Measurements from ENCODE around the gene VTI1A.

VTI1A gene

DNA sequence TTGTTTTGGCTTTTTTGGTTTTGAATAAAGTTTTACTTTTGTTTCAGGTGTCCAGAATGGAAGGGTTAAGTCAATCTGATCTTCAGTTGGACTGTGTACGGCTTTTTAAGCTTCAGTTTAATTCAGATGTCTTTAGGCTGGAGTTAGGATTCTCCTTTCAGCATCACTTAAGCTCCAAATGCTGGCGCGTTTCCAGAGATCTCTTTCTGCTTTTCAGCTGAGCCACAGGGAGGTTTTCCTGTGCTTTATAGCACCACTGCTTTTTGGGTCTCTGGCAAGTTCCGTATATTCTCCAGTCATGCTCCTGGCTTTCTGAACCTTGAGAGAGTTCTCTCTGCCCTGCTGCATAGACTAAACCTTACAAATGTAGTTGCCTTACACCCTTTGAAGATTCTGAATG lies 60.0 kb downstream of the VTI1A start:
- TF ChIP-seq ZNF501 (tag by site-specific recombination; IDR thresholded peaks at IDR 0.05), result no peak
- TF ChIP-seq, protein P1, sequence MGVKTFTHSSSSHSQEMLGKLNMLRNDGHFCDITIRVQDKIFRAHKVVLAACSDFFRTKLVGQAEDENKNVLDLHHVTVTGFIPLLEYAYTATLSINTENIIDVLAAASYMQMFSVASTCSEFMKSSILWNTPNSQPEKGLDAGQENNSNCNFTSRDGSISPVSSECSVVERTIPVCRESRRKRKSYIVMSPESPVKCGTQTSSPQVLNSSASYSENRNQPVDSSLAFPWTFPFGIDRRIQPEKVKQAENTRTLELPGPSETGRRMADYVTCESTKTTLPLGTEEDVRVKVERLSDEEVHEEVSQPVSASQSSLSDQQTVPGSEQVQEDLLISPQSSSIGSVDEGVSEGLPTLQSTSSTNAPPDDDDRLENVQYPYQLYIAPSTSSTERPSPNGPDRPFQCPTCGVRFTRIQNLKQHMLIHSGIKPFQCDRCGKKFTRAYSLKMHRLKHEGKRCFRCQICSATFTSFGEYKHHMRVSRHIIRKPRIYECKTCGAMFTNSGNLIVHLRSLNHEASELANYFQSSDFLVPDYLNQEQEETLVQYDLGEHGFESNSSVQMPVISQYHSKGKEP (tag by site-specific recombination; IDR thresholded peaks at IDR 0.05), result no peak
- TF ChIP-seq SETDB1 (IDR thresholded peaks at IDR 0.05; ENCODE audit: insufficient read length, low read length), result no peak
- TF ChIP-seq ZNF324 (tag by site-specific recombination; IDR thresholded peaks at IDR 0.05), result no peak
- TF ChIP-seq ZNF548 (tag by site-specific recombination; IDR thresholded peaks at IDR 0.05), result no peak
- TF ChIP-seq, protein P2, sequence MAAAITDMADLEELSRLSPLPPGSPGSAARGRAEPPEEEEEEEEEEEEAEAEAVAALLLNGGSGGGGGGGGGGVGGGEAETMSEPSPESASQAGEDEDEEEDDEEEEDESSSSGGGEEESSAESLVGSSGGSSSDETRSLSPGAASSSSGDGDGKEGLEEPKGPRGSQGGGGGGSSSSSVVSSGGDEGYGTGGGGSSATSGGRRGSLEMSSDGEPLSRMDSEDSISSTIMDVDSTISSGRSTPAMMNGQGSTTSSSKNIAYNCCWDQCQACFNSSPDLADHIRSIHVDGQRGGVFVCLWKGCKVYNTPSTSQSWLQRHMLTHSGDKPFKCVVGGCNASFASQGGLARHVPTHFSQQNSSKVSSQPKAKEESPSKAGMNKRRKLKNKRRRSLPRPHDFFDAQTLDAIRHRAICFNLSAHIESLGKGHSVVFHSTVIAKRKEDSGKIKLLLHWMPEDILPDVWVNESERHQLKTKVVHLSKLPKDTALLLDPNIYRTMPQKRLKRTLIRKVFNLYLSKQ (tag by site-specific recombination; IDR thresholded peaks at IDR 0.05; ENCODE audit: borderline replicate concordance), result no peak
- TF ChIP-seq, protein P3, sequence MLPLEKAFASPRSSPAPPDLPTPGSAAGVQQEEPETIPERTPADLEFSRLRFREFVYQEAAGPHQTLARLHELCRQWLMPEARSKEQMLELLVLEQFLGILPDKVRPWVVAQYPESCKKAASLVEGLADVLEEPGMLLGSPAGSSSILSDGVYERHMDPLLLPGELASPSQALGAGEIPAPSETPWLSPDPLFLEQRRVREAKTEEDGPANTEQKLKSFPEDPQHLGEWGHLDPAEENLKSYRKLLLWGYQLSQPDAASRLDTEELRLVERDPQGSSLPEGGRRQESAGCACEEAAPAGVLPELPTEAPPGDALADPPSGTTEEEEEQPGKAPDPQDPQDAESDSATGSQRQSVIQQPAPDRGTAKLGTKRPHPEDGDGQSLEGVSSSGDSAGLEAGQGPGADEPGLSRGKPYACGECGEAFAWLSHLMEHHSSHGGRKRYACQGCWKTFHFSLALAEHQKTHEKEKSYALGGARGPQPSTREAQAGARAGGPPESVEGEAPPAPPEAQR (tag by site-specific recombination; IDR thresholded peaks at IDR 0.05), result no peak
- no peak for TF ChIP-seq ZNF544 (tag by site-specific recombination; IDR thresholded peaks at IDR 0.05)
- no peak for TF ChIP-seq ZNF302 (tag by site-specific recombination; IDR thresholded peaks at IDR 0.05; ENCODE audit: low read depth)
- TF ChIP-seq ZNF777 (tag by site-specific recombination; IDR thresholded peaks at IDR 0.05; ENCODE audit: borderline replicate concordance), result no peak
- no peak for TF ChIP-seq ZSCAN23 (tag by site-specific recombination; IDR thresholded peaks at IDR 0.05)
- CTCF ChIA-PET, result interaction anchor here (1.1 kb wide), 1 partner anchor 41 kb away, joined by 4 read pairs; no protein-coding TSS in a partner anchor

DNA sequence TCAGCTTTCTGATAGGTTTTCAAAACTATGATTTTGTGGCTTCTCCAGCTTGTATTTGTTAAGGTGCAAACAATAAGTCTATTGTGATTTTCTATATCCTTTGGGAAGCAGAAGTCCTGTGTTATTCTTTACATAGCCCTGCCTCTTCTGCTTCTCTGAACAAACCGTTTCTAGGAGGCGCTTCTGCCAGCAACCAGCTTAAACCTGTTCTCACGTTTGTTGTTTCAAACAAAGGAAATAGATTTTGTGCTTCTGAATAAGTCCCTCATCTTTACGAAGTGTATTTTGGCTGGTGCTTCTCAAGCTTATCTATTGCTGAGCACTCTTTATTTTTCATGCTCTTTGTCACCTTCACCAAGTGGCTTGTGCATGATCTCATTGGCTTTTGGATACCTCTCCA lies 61.0 kb downstream of the VTI1A start:
- POLR2A ChIA-PET, result no interaction called here
- CTCF ChIA-PET, result interaction anchor here (0.6 to 1.1 kb wide), 2 partner anchors 29 to 40 kb away, joined by 3 to 4 read pairs; no protein-coding TSS in a partner anchor
- Histone ChIP-seq H3K4me3 (ENCODE audit: low read depth, low read length) (no peak overlapping the region), H3K9me3 (ENCODE audit: control insufficient read depth, insufficient read depth, low read depth, low read length) (no peaks in the 10 kb centered on the region), H3K27ac (ENCODE audit: extremely low read depth, low read depth, low read length) (no peak overlapping the region), H3K36me3 (ENCODE audit: control insufficient read depth in 2 of 2, insufficient read depth in 1 of 2, low read length in 2 of 2) (no peaks in the 10 kb centered on the region), H3K4me1 (ENCODE audit: control insufficient read depth, insufficient read depth, low read length) (peaks cover 22% of the 10 kb centered on the region)
- TF ChIP-seq ZNF23 (tag by site-specific recombination; IDR thresholded peaks at IDR 0.05; ENCODE audit: borderline replicate concordance) (no peak), SP2 (tag by site-specific recombination; IDR thresholded peaks at IDR 0.05) (no peak)
- TF ChIP-seq, protein P4, sequence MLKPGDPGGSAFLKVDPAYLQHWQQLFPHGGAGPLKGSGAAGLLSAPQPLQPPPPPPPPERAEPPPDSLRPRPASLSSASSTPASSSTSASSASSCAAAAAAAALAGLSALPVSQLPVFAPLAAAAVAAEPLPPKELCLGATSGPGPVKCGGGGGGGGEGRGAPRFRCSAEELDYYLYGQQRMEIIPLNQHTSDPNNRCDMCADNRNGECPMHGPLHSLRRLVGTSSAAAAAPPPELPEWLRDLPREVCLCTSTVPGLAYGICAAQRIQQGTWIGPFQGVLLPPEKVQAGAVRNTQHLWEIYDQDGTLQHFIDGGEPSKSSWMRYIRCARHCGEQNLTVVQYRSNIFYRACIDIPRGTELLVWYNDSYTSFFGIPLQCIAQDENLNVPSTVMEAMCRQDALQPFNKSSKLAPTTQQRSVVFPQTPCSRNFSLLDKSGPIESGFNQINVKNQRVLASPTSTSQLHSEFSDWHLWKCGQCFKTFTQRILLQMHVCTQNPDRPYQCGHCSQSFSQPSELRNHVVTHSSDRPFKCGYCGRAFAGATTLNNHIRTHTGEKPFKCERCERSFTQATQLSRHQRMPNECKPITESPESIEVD (tag by site-specific recombination; IDR thresholded peaks at IDR 0.05), result 0 out of 2 replicates have a peak, but pooled peaks have one; percentile 5

More for the DNA sequence above, 60.0 kb downstream of the VTI1A start:
- no peak overlapping the region for H3K4me3 ChIP-seq (ENCODE audit: low read depth, low read length)
- peaks cover 22% of the 10 kb centered on the region for H3K4me1 ChIP-seq (ENCODE audit: control insufficient read depth, insufficient read depth, low read length)
- POLR2A ChIA-PET, result interaction anchor here (0.5 kb wide), 1 partner anchor 15 kb away, joined by 4 read pairs; no protein-coding TSS in a partner anchor
- no peak overlapping the region for H3K27ac ChIP-seq (ENCODE audit: extremely low read depth, low read depth, low read length)
- H3K9me3 ChIP-seq (ENCODE audit: control insufficient read depth, insufficient read depth, low read depth, low read length), result no peaks in the 10 kb centered on the region
- no peaks in the 10 kb centered on the region for H3K36me3 ChIP-seq (ENCODE audit: control insufficient read depth in 2 of 2, insufficient read depth in 1 of 2, low read length in 2 of 2)
